Measurements from ENCODE around the gene C5orf58. TPM values are rescaled to one million over a fixed set of nuclear protein-coding genes. Genes with fewer than 3 reads are reported as not detected.

C5orf58 gene
- total RNA-seq, 1 donor from 2014 or later = not detected

GRCh38 chr5:170256571-170256970, 23.8 kb downstream of the C5orf58 start:
- Histone ChIP-seq H3K4me1 (peaks cover 61% of the 10 kb centered on the region), H3K4me2 (peak overlapping the region; percentile 11), H3K9ac (no peak overlapping the region), H3K27ac (no peak overlapping the region), H4K20me1 (ENCODE audit: low read depth) (no peaks in the 10 kb centered on the region), H3K79me2 (ENCODE audit: low read depth) (no peaks in the 10 kb centered on the region), H3K27me3 (no peaks in the 10 kb centered on the region), H2AFZ (replicated peaks) (peak overlapping the region; percentile 54), H3K36me3 (no peaks in the 10 kb centered on the region), H3F3A (ENCODE audit: low read depth) (no peaks in the 10 kb centered on the region), H3K4me3 (no peak overlapping the region), H3K9me3 (ENCODE audit: low read depth) (no peaks in the 10 kb centered on the region)
- no peak overlapping the region for H3K27ac Mint-ChIP-seq
- no peak overlapping the region for H3K4me3 Mint-ChIP-seq
- no peaks in the 10 kb centered on the region for H3K36me3 Mint-ChIP-seq
- peaks cover 11% of the 10 kb centered on the region for H3K27me3 Mint-ChIP-seq (ENCODE audit: insufficient read depth, low read depth)
- TF ChIP-seq EZH2phosphoT487 (IDR thresholded peaks at IDR 0.05) = no peak
- TF ChIP-seq CTCF (IDR thresholded peaks at IDR 0.05) = no peak
- no peak for TF ChIP-seq EZH2 (IDR thresholded peaks at IDR 0.05)
- no peak for DNase-seq (ENCODE audit: low spot score)
- H3K4me1 Mint-ChIP-seq = peaks cover 33% of the 10 kb centered on the region
- H3K9me3 Mint-ChIP-seq = no peaks in the 10 kb centered on the region

GRCh38 chr5:170257370-170257769, 24.6 kb downstream of the C5orf58 start:
- H3K4me3 Mint-ChIP-seq = no peak overlapping the region
- no peak for DNase-seq (ENCODE audit: low spot score)
- no peak for TF ChIP-seq EZH2 (IDR thresholded peaks at IDR 0.05)
- TF ChIP-seq EZH2phosphoT487 (IDR thresholded peaks at IDR 0.05) = no peak
- no peak for TF ChIP-seq CTCF (IDR thresholded peaks at IDR 0.05)
- no peak overlapping the region for H3K9ac ChIP-seq
- H3K4me1 ChIP-seq = peaks cover 58% of the 10 kb centered on the region
- peaks cover 13% of the 10 kb centered on the region for H3K27me3 Mint-ChIP-seq (ENCODE audit: insufficient read depth, low read depth)
- no peaks in the 10 kb centered on the region for H3K79me2 ChIP-seq (ENCODE audit: low read depth)
- no peaks in the 10 kb centered on the region for H3K9me3 ChIP-seq (ENCODE audit: low read depth)
- H3K36me3 ChIP-seq = no peaks in the 10 kb centered on the region
- H3K27ac Mint-ChIP-seq = no peak overlapping the region
- no peaks in the 10 kb centered on the region for H4K20me1 ChIP-seq (ENCODE audit: low read depth)
- no peak overlapping the region for H3K4me3 ChIP-seq
- H3K36me3 Mint-ChIP-seq = no peaks in the 10 kb centered on the region
- no peak overlapping the region for H3K4me2 ChIP-seq
- H3K9me3 Mint-ChIP-seq = no peaks in the 10 kb centered on the region
- peaks cover 35% of the 10 kb centered on the region for H3K4me1 Mint-ChIP-seq
- H2AFZ ChIP-seq (replicated peaks) = peak overlapping the region; percentile 54
- H3F3A ChIP-seq (ENCODE audit: low read depth) = peaks cover 1% of the 10 kb centered on the region
- H3K27me3 ChIP-seq = no peaks in the 10 kb centered on the region
- no peak overlapping the region for H3K27ac ChIP-seq

- peaks cover 53% of the 10 kb centered on the region for H3K4me1 ChIP-seq
- H3K79me2 ChIP-seq (ENCODE audit: low read depth) = no peaks in the 10 kb centered on the region
- no peak overlapping the region for H3K27ac Mint-ChIP-seq
- H3K4me1 Mint-ChIP-seq = peaks cover 52% of the 10 kb centered on the region
- no peaks in the 10 kb centered on the region for H3K9me3 ChIP-seq (ENCODE audit: low read depth)
- peak overlapping the region; percentile 23 for H3K4me2 ChIP-seq
- peaks cover 20% of the 10 kb centered on the region for H3F3A ChIP-seq (ENCODE audit: low read depth)
- no peaks in the 10 kb centered on the region for H3K27me3 ChIP-seq
- no peaks in the 10 kb centered on the region for H4K20me1 ChIP-seq (ENCODE audit: low read depth)
- no peak overlapping the region for H3K9ac ChIP-seq
- no peak overlapping the region for H3K4me3 ChIP-seq
- no peak for DNase-seq (ENCODE audit: low spot score)
- no peak overlapping the region for H3K4me3 Mint-ChIP-seq
- no peaks in the 10 kb centered on the region for H3K36me3 ChIP-seq
- peaks cover 5% of the 10 kb centered on the region for H3K27me3 Mint-ChIP-seq (ENCODE audit: insufficient read depth, low read depth)
- TF ChIP-seq EZH2phosphoT487 (IDR thresholded peaks at IDR 0.05) = no peak
- no peak for TF ChIP-seq CTCF (IDR thresholded peaks at IDR 0.05)
- TF ChIP-seq EZH2 (IDR thresholded peaks at IDR 0.05) = no peak
- no peak overlapping the region for H3K27ac ChIP-seq
- H3K9me3 Mint-ChIP-seq = no peaks in the 10 kb centered on the region
- no peak overlapping the region for H2AFZ ChIP-seq (replicated peaks)
- no peaks in the 10 kb centered on the region for H3K36me3 Mint-ChIP-seq
Observed at GRCh38 chr5:170261528-170262043, 28.8 kb downstream of the C5orf58 start.

Data from neural progenitor cell (in vitro differentiated cells).